ENCODE measurements around the gene FFAR1. TPM values are rescaled to one million over a fixed set of nuclear protein-coding genes. Genes with fewer than 3 reads are reported as not detected.

Gene FFAR1
- total RNA-seq, 1 donor from 2014 or later: 0.04 TPM

DNA sequence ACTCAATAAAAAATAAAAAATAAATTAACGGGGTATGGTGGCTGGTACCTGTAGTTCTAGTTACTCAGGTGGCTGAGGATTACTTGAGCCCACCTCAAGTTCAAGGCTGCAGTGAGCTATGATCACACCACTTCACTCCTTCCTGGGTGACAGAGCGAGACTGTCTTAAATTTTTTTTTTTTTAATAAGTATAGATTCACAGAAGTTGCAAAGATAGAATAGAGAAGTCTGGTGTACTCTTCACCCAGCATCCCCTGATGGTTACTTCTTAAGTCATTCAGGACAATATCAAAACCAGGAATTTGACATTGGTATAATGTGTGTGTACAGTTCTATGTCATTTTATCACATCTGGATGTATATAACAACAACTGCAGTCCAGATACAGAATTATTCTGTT, 26.4 kb upstream of the FFAR1 start:
- Histone ChIP-seq H3K27me3 (ENCODE audit: control insufficient read depth, insufficient read depth, low read length) (no peaks in the 10 kb centered on the region), H3K4me3 (ENCODE audit: low read depth, low read length) (no peak overlapping the region), H3K36me3 (ENCODE audit: control insufficient read depth, insufficient read depth, low read length) (no peaks in the 10 kb centered on the region)
- no peak for DNase-seq (ENCODE audit: low read depth)
- TF ChIP-seq, protein P1, sequence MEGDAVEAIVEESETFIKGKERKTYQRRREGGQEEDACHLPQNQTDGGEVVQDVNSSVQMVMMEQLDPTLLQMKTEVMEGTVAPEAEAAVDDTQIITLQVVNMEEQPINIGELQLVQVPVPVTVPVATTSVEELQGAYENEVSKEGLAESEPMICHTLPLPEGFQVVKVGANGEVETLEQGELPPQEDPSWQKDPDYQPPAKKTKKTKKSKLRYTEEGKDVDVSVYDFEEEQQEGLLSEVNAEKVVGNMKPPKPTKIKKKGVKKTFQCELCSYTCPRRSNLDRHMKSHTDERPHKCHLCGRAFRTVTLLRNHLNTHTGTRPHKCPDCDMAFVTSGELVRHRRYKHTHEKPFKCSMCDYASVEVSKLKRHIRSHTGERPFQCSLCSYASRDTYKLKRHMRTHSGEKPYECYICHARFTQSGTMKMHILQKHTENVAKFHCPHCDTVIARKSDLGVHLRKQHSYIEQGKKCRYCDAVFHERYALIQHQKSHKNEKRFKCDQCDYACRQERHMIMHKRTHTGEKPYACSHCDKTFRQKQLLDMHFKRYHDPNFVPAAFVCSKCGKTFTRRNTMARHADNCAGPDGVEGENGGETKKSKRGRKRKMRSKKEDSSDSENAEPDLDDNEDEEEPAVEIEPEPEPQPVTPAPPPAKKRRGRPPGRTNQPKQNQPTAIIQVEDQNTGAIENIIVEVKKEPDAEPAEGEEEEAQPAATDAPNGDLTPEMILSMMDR (IDR thresholded peaks at IDR 0.05; ENCODE audit: insufficient read depth, low read length, poor library complexity, severe bottlenecking): no peak

DNA sequence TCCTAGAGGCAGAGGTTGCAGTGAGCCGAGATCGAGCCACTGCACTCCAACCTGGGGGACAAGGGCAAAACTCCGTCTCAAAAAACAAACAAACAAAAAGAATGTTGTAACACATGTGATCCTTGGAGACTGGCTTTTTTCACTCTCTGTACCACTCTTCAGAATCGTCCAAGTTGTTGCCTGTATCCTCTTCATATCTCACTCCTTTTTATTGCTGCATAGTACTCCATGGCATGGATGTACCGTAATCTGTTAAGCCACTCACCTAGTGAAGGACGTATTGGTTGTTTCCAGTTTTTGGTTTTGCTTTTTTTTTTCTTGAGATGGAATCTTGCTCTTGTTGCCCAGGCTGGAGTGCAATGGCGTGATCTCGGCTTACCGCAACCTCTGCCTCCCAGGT, 25.7 kb upstream of the FFAR1 start:
- TF ChIP-seq, protein P1 (IDR thresholded peaks at IDR 0.05; ENCODE audit: insufficient read depth, low read length, poor library complexity, severe bottlenecking): no peak
- Histone ChIP-seq H3K4me3 (ENCODE audit: low read depth, low read length) (no peak overlapping the region), H3K27me3 (ENCODE audit: control insufficient read depth, insufficient read depth, low read length) (no peaks in the 10 kb centered on the region)

DNA sequence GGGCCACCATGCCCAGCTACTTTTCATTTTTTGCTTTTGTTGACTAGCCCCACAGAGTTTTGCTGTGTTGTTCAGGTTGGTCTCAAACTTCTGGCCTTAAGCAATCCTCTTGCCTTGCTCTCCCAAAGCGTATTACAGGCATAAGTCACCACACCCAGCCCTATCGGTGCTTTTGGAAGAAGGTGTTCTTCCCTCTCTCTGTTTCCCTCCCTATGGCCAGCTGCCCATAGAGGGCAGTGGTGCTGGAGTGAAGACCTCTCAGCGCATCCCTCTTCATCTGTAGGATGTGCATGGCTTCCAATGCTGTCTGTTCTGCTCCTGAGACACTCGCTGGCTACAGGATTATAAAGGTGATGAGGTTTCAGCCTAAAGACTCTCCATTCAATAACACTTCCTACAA, 20.1 kb upstream of the FFAR1 start:
- TF ChIP-seq, protein P1 (IDR thresholded peaks at IDR 0.05; ENCODE audit: insufficient read depth, low read length, poor library complexity, severe bottlenecking): peak; percentile 26
- no peak overlapping the region for H3K4me3 ChIP-seq (ENCODE audit: low read depth, low read length)
- H3K27me3 ChIP-seq (ENCODE audit: control insufficient read depth, insufficient read depth, low read length): peaks cover 2% of the 10 kb centered on the region
- no peaks in the 10 kb centered on the region for H3K36me3 ChIP-seq (ENCODE audit: control insufficient read depth, insufficient read depth, low read length)
- DNase-seq (ENCODE audit: low read depth): no peak

More for the DNA sequence above, 25.7 kb upstream of the FFAR1 start:
- no peaks in the 10 kb centered on the region for H3K36me3 ChIP-seq (ENCODE audit: control insufficient read depth, insufficient read depth, low read length)
- no peak for DNase-seq (ENCODE audit: low read depth)

DNA sequence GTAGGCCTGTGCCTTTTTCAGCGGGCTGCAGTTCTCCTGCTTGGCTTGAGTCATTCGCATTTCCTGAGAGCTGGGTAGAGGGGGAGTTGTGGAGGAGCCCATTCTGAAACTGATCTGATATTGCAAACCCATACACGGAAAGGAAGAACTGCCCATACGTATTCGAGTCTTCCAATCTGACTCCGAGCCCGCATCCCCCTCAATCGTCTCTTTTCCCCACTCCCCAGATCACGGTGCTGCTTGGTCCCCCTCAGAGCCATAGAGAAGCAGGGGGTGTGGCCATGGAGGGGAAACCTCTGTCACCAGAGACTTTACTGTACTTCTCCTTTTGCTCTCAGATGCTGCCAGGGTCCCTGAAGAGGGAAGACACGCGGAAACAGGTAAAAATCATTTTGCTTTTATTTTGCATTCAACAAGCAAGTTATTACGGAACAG, 18.8 kb upstream of the FFAR1 start, which contains the start of gene CD22:
Gene CD22 (plus strand): TSS at position 337 of the 435 bp plus-strand sequence. CDS start 2,854 bp downstream, outside the sequence.
- Histone ChIP-seq H3K27me3 (ENCODE audit: control insufficient read depth, insufficient read depth, low read length) (peaks cover 2% of the 10 kb centered on the region), H3K4me3 (ENCODE audit: low read depth, low read length) (no peak within 1 kb of the TSS), H3K36me3 (ENCODE audit: control insufficient read depth, insufficient read depth, low read length) (no peaks in the 10 kb centered on the region)
- TF ChIP-seq, protein P1 (IDR thresholded peaks at IDR 0.05; ENCODE audit: insufficient read depth, low read length, poor library complexity, severe bottlenecking): no peak
- no peak for DNase-seq (ENCODE audit: low read depth)

DNA sequence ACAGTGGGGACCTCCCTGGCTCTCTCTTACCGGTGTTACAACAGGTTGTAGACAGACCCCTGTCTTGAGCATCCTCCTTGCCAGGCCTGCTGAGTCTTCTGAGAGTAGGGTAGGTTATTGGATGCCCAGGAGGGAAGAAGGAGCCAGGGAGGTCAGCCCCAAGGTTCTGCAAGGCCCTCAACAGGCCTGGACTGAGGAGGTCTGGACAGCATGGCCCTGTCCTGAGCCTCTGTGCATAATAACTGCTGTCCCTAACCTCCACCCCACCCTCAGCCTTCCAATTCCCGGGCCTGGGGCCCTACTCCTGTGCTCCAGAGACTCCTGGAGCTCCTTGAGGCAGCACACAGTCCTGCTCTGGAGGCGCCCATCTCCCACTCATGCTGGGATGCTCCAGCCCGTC, 18.4 kb upstream of the FFAR1 start:
- H3K4me3 ChIP-seq (ENCODE audit: low read depth, low read length): no peak overlapping the region
- TF ChIP-seq, protein P1 (IDR thresholded peaks at IDR 0.05; ENCODE audit: insufficient read depth, low read length, poor library complexity, severe bottlenecking): no peak

DNA sequence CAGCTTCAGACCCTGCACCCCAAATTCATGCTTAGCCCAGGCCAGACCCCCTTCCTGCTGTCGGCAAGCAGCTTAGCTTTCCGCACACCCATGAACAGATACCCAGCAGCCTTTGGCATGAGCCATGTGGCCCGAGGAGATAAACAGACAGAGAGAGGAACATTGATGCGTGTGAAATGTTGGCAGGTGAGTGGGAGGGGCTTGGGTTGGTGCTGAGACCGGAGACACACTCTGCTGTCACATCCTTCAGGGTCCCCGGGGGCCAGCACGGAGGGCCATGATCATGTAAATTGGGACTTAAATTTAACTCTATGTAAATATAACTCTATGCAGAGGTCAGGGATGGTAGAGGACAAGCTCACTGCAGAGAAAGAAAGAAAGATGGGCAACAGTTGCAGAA, 17.2 kb upstream of the FFAR1 start:
- TF ChIP-seq, protein P1 (IDR thresholded peaks at IDR 0.05; ENCODE audit: insufficient read depth, low read length, poor library complexity, severe bottlenecking): no peak
- peaks cover 2% of the 10 kb centered on the region for H3K27me3 ChIP-seq (ENCODE audit: control insufficient read depth, insufficient read depth, low read length)

More for the DNA sequence above, 18.4 kb upstream of the FFAR1 start:
- H3K27me3 ChIP-seq (ENCODE audit: control insufficient read depth, insufficient read depth, low read length): peaks cover 2% of the 10 kb centered on the region
- no peaks in the 10 kb centered on the region for H3K36me3 ChIP-seq (ENCODE audit: control insufficient read depth, insufficient read depth, low read length)
- DNase-seq (ENCODE audit: low read depth): no peak

More for the DNA sequence above, 17.2 kb upstream of the FFAR1 start:
- Histone ChIP-seq H3K36me3 (ENCODE audit: control insufficient read depth, insufficient read depth, low read length) (no peaks in the 10 kb centered on the region), H3K4me3 (ENCODE audit: low read depth, low read length) (no peak overlapping the region)
- no peak for DNase-seq (ENCODE audit: low read depth)
